Brain microvascular endothelial cell (primary cell): ENCODE data around the gene PCNX3.
A peak's percentile ranks its signal among the peaks of the same experiment; 100 is the strongest.

Experiments
- DNase-seq: peaks from one replicate; pipeline ENCODE4 v3.0.0-alpha.2; 2020
- H3K27ac ChIP-seq: fragments of 250-450 bp; sonication (Bioruptor Pico); 2 replicates; pipeline ENCODE4 v1.5.1; 2020; ENCODE audit warnings: mild to moderate bottlenecking, moderate library complexity
- H3K27me3 ChIP-seq: fragments of 250-450 bp; sonication (Bioruptor Pico); replicated peaks from 2 replicates; pipeline ENCODE4 v1.5.1; 2020; ENCODE audit warnings: mild to moderate bottlenecking
- H3K36me3 ChIP-seq: fragments of 250-450 bp; sonication (Bioruptor Pico); replicated peaks from 2 replicates; pipeline ENCODE4 v1.5.1; 2020; ENCODE audit warnings: mild to moderate bottlenecking
- H3K4me3 ChIP-seq: 2 replicates; pipeline ENCODE4 v1.5.1; 2011; ENCODE audit warnings: low read depth, mild to moderate bottlenecking, control low read depth, low read length, moderate library complexity
- CTCF ChIP-seq: IDR thresholded peaks from 2 replicates; pipeline ENCODE4 v1.5.1; 2011; ENCODE audit warnings: low read depth, mild to moderate bottlenecking, moderate library complexity, low read length, control low read depth, inconsistent platforms; ENCODE audit errors: missing control alignments
- in situ Hi-C: cut with HindIII; loops from 2 replicates; pipeline ENCODE4 v1.10.0; 2017; ENCODE audit warnings: low sequenced_read_pairs, low pct_ligation_motif_present

The PCNX3 gene

GRCh38 chr11:65572356-65573051, 43.1 kb upstream of the PCNX3 start, which contains the start of gene FAM89B:
Gene FAM89B, plus strand, starts transcription at chr11:65572538. Its CDS starts 132 bp downstream, at chr11:65572670.
- Histone ChIP-seq H3K36me3 (peaks cover 3% of the 10 kb centered on the region), H3K27me3 (no peaks in the 10 kb centered on the region), H3K27ac (peak within 1 kb of the TSS; percentile 59), H3K4me3 (peak within 1 kb of the TSS; percentile 96)
- DNase-seq = peak; percentile 75
- in situ Hi-C loops = no loop called here
- TF ChIP-seq CTCF = no peak

- Histone ChIP-seq H3K4me3 (peak overlapping the region; percentile 73), H3K27me3 (no peaks in the 10 kb centered on the region), H3K27ac (peak overlapping the region; percentile 12), H3K36me3 (peaks cover 3% of the 10 kb centered on the region)
- no peak for DNase-seq
- no peak for TF ChIP-seq CTCF
- in situ Hi-C loops = no loop called here
Observed at GRCh38 chr11:65573391-65574079, 42.0 kb upstream of the PCNX3 start.

DNA sequence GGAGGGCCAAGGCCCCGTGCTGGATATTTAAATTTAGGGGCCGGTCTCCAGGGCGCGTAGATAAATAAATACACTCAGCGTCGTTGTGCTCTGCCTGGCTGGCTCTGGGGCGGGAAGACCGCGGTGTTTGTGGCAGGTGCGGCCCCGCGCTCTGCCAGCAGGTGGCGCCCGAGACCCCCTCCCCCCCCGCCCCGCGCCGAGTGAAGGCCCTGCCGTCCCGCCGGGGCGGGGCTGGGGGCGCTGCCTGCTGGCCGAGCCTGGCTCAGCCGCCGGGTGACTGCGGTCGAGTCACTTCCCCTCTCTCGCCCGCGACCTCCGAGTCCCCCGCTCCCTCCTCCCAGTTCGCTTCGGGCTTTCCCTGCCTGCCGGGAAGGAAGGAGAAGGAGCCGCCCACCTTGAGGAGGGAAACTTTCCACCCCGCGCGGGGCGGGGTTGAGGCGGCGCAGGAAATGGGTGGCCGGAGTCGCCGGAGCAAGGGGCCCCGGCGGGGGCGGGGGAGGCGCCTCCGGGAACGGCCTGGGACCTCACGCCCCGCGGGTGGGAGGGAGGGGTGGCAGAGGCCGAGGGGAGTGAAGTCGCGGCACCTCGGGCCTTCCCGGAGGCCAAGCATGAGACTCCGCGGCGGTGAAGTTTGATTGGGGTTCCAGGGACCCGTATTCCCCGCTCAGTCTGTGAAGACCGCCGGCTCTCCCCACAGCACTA, 41.3 kb upstream of the PCNX3 start:
- H3K27me3 ChIP-seq = no peaks in the 10 kb centered on the region
- H3K4me3 ChIP-seq = peak overlapping the region; percentile 73
- in situ Hi-C loops = no loop called here
- TF ChIP-seq CTCF = peak; percentile 62
- DNase-seq = peak; percentile 88
- peak overlapping the region; percentile 40 for H3K27ac ChIP-seq
- H3K36me3 ChIP-seq = peaks cover 4% of the 10 kb centered on the region

DNA sequence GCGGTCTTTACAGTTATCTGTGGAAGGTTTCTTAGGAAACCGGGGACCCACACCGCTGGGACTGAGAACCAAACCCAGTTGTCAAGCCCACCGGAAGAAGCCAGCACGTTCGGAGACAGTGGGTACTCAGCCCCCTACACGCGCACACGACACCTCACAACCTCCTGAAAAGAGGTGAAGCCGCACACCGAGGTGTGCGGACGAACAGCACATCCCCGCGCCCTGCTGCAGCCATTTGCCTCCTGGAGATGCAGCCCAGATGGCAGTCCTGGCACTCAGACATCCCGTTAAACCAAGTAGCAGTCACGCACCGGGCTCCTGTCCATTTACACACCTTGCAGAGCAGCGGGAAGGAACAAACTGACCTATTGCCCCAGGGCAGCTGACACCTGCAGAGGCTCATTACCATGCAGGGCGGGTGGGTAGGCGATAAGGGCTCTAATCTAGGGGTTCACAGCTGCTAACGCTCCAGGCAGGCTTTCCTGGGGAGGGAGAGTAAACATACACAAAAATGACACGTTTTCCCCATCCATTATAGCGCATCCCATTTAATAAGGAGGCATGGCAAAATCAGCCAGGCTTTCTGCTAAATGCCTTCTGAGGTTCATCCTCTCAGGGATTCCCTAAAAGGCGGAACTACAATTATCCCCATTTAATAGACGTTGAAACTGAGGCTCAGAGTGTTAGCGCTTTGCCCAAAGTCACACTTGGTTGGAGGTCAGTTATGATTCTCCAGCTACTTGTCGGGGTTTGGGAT, 40.6 kb upstream of the PCNX3 start:
- no peak for DNase-seq
- in situ Hi-C loops = no loop called here
- TF ChIP-seq CTCF = no peak
- Histone ChIP-seq H3K4me3 (peak overlapping the region; percentile 35), H3K36me3 (peaks cover 8% of the 10 kb centered on the region), H3K27me3 (no peaks in the 10 kb centered on the region), H3K27ac (peak overlapping the region; percentile 40)

DNA sequence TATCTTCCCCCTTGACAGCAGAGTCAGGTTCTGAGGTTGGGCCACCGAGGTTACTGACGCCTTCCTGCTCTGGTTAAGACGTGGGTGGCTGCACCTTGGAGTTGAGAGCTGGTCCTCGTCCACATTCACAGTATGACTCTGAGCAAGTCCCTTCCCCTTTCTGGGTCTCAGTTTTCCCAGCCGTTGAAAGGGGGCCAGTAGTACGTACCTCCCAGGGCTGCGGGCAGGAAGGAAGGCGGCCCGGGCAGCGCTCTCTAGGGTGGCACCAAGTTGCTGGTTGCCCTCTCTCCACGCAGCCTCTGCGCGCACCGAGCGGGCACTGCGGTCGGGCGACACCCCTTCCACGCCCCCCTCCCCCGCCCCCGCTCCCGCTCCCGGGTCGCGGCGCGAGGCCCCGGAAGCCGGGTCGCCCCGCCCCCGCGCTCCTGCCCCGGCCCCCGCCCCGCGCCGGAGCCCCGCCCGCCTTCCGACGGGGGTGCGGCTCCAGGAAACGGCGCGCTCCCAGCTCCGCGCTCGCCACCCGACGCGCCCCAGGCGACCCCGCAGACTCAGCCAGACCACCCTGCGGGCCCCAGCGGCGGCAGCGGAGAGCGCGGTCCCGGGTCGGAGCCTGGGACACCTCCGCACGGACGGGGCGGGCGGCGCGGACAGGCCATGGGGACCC, 39.9 kb upstream of the PCNX3 start, which contains the start of gene EHBP1L1:
TSS of gene EHBP1L1 (plus strand) at position 486 of the 664 bp plus-strand sequence. CDS start 250 bp downstream, outside the sequence.
- no peaks in the 10 kb centered on the region for H3K27me3 ChIP-seq
- peak within 1 kb of the TSS; percentile 40 for H3K27ac ChIP-seq
- peak within 1 kb of the TSS; percentile 58 for H3K4me3 ChIP-seq
- H3K36me3 ChIP-seq = peaks cover 14% of the 10 kb centered on the region
- DNase-seq = no peak
- TF ChIP-seq CTCF = no peak
- in situ Hi-C loops = no loop called here
